GM15510 (cell line): Measurements from ENCODE around the gene DENND5B.
A peak's percentile ranks its signal among the peaks of the same experiment; 100 is the strongest.

Experiments used
- POLR2A ChIP-seq: IDR thresholded peaks from 3 replicates; pipeline ENCODE4 v1.6.1; 2011; ENCODE audit warnings: borderline replicate concordance; ENCODE audit not compliant: insufficient read length; ENCODE audit errors: extremely low read depth

DENND5B gene

GRCh38 chr12:31590642-31591379, at the start of gene DENND5B:
TSS of gene DENND5B (minus strand) at chr12:31591136. CDS start at chr12:31590832, 304 bp downstream.
- peak; percentile 34 for TF ChIP-seq POLR2A

GRCh38 chr12:31634620-31635019, 43.7 kb upstream of the DENND5B start:
- no peak for TF ChIP-seq POLR2A

GRCh38 chr12:31633464-31633863, 42.5 kb upstream of the DENND5B start:
- TF ChIP-seq POLR2A, result no peak

- TF ChIP-seq POLR2A, result no peak
Measured at GRCh38 chr12:31631809-31632208, 40.9 kb upstream of the DENND5B start.

GRCh38 chr12:31631023-31631724, 40.2 kb upstream of the DENND5B start:
- TF ChIP-seq POLR2A, result no peak

GRCh38 chr12:31629756-31630732, 39.1 kb upstream of the DENND5B start:
- TF ChIP-seq POLR2A, result no peak

GRCh38 chr12:31627456-31628054, 36.6 kb upstream of the DENND5B start:
- TF ChIP-seq POLR2A, result no peak

GRCh38 chr12:31626270-31626995, 35.5 kb upstream of the DENND5B start:
- TF ChIP-seq POLR2A, result no peak

- no peak for TF ChIP-seq POLR2A
Measured at GRCh38 chr12:31622038-31622437, 31.1 kb upstream of the DENND5B start.

- TF ChIP-seq POLR2A, result no peak
Measured at GRCh38 chr12:31620311-31620710, 29.4 kb upstream of the DENND5B start.

GRCh38 chr12:31618228-31619025, 27.5 kb upstream of the DENND5B start:
- no peak for TF ChIP-seq POLR2A

GRCh38 chr12:31612819-31613218, 21.9 kb upstream of the DENND5B start:
- TF ChIP-seq POLR2A, result no peak

- TF ChIP-seq POLR2A, result no peak
Measured at GRCh38 chr12:31605531-31605930, 14.6 kb upstream of the DENND5B start.
